Measurements from ENCODE around the gene SNPH. TPM values are rescaled to one million over a fixed set of nuclear protein-coding genes. Genes with fewer than 3 reads are reported as not detected.

The SNPH gene
- total and polyA plus RNA-seq, 4 donors: 0.04 to 0.50 (median 0.21) TPM

DNA sequence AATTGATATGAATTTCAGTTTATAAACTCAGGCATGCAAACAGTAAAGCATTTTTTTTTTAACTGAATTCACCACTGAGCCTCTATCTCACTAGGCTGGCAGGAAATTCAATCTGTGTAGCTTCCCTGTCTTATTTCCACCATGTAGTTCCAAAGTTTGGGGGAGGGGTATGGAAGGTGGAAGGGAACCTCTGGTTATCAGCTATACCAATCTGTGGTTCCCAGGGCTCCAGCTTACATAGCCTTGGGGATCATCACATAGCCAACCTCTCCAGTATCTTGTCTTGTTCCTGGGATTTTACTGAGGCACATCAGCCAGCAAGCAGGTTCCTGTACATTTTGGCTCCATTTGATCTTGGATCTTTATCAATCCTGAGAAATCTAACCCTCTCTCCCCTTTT lies 24.6 kb upstream of the SNPH start:
- H3K27ac ChIP-seq (ENCODE audit: low read depth in 1 of 2, low read length in 2 of 2): no peak overlapping the region
- peaks cover 0 to 2% (median 0%) of the 10 kb centered on the region in 4 donors for H3K27me3 ChIP-seq (ENCODE audit: control insufficient read depth in 4 of 4, insufficient read depth in 4 of 4, low read length in 3 of 4)
- H3K4me3 ChIP-seq (ENCODE audit: low read depth in 1 of 3, low read length in 3 of 3): no peak overlapping the region
- no peak overlapping the region for H3K9ac ChIP-seq (ENCODE audit: low read depth in 1 of 2, low read length in 2 of 2)
- no peaks in the 10 kb centered on the region for H3K9me3 ChIP-seq (ENCODE audit: control insufficient read depth in 4 of 4, low read length in 3 of 4)
- no peaks in the 10 kb centered on the region for H3K4me1 ChIP-seq (ENCODE audit: control insufficient read depth in 4 of 4, insufficient read depth in 4 of 4, low read length in 3 of 4)
- no peak for TF ChIP-seq TAF1 (conservative IDR thresholded peaks at IDR 0.05)
- no peak for DNase-seq (ENCODE audit: low spot score)
- H3K36me3 ChIP-seq (ENCODE audit: control insufficient read depth in 4 of 4, insufficient read depth in 3 of 4, low read depth in 1 of 4, low read length in 3 of 4): no peaks in the 10 kb centered on the region

DNA sequence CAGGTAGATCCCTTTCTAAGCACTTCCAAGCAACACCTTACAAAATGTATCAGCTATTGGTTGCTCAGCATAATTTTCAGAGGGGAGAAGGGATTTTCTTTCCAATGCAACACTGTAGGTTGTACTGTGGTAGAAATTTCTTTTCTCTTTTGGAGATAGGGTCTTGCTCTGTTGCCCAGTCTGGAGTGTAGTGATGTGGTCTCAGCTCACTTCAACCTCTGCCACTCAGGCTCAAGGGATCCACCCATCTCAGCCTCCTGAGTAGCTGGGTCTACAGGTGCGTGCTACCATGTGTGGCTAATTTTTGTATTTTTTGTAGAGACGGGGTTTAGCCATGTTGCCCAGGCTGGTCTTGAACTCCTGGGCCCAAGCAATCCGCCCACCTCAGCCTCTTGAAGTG lies 24.0 kb upstream of the SNPH start:
- WGBS: 83% methylated on average over 3 of the region's 3 CpGs
- no peak for TF ChIP-seq NR2F2 (IDR thresholded peaks at IDR 0.05)
- no peak overlapping the region for H3K9ac ChIP-seq (ENCODE audit: low read depth in 1 of 2, low read length in 2 of 2)

DNA sequence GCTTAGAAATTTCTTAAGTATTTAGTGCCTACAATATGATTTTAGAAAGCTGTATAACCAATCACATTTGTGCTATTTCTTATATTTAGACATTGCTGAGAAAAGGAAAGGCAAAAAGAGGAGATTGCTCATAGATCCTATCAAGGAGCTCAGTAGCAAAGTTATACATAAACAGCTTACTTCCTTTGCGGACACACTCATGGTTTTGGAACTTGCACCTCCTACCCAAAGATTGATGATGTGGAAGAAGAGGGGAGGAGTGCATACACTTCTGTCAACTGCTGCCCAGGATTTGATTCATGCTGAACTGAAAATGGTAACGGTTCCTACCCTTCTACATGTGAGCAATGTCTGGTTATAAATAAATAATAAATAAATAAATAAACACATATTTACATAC lies 23.6 kb upstream of the SNPH start:
- H3K4me1 ChIP-seq (ENCODE audit: control insufficient read depth in 4 of 4, insufficient read depth in 4 of 4, low read length in 3 of 4): no peaks in the 10 kb centered on the region
- H3K27ac ChIP-seq (ENCODE audit: low read depth in 1 of 2, low read length in 2 of 2): no peak overlapping the region
- H3K9ac ChIP-seq (ENCODE audit: low read depth in 1 of 2, low read length in 2 of 2): no peak overlapping the region
- no peaks in the 10 kb centered on the region for H3K9me3 ChIP-seq (ENCODE audit: control insufficient read depth in 4 of 4, low read length in 3 of 4)
- H3K4me3 ChIP-seq (ENCODE audit: low read depth in 1 of 3, low read length in 3 of 3): no peak overlapping the region
- no peak for DNase-seq (ENCODE audit: low spot score)
- peaks cover 0 to 2% (median 0%) of the 10 kb centered on the region in 4 donors for H3K27me3 ChIP-seq (ENCODE audit: control insufficient read depth in 4 of 4, insufficient read depth in 4 of 4, low read length in 3 of 4)
- H3K36me3 ChIP-seq (ENCODE audit: control insufficient read depth in 4 of 4, insufficient read depth in 3 of 4, low read depth in 1 of 4, low read length in 3 of 4): no peaks in the 10 kb centered on the region
- WGBS: 55% methylated on average over 2 of the region's 2 CpGs
- TF ChIP-seq JUND (IDR thresholded peaks at IDR 0.05) (no peak), HNF4G (IDR thresholded peaks at IDR 0.05) (no peak), NR2F2 (IDR thresholded peaks at IDR 0.05) (no peak), FOXA1 (IDR thresholded peaks at IDR 0.05) (no peak), FOXA2 (IDR thresholded peaks at IDR 0.05) (no peak), EGR1 (IDR thresholded peaks at IDR 0.05; ENCODE audit: low read depth in 2 of 2) (no peak), RXRA (IDR thresholded peaks at IDR 0.05) (no peak), GABPA (IDR thresholded peaks at IDR 0.05 in 1 of 2, conservative IDR thresholded peaks at IDR 0.05 in 1 of 2) (no peak), YY1 (IDR thresholded peaks at IDR 0.05) (no peak), SP1 (IDR thresholded peaks at IDR 0.05) (no peak), RAD21 (IDR thresholded peaks at IDR 0.05) (no peak), TAF1 (conservative IDR thresholded peaks at IDR 0.05) (no peak), HNF4A (conservative IDR thresholded peaks at IDR 0.05) (no peak)
- TF ChIP-seq, protein P1, sequence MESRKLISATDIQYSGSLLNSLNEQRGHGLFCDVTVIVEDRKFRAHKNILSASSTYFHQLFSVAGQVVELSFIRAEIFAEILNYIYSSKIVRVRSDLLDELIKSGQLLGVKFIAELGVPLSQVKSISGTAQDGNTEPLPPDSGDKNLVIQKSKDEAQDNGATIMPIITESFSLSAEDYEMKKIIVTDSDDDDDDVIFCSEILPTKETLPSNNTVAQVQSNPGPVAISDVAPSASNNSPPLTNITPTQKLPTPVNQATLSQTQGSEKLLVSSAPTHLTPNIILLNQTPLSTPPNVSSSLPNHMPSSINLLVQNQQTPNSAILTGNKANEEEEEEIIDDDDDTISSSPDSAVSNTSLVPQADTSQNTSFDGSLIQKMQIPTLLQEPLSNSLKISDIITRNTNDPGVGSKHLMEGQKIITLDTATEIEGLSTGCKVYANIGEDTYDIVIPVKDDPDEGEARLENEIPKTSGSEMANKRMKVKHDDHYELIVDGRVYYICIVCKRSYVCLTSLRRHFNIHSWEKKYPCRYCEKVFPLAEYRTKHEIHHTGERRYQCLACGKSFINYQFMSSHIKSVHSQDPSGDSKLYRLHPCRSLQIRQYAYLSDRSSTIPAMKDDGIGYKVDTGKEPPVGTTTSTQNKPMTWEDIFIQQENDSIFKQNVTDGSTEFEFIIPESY (IDR thresholded peaks at IDR 0.05): no peak
- TF ChIP-seq, protein P2, sequence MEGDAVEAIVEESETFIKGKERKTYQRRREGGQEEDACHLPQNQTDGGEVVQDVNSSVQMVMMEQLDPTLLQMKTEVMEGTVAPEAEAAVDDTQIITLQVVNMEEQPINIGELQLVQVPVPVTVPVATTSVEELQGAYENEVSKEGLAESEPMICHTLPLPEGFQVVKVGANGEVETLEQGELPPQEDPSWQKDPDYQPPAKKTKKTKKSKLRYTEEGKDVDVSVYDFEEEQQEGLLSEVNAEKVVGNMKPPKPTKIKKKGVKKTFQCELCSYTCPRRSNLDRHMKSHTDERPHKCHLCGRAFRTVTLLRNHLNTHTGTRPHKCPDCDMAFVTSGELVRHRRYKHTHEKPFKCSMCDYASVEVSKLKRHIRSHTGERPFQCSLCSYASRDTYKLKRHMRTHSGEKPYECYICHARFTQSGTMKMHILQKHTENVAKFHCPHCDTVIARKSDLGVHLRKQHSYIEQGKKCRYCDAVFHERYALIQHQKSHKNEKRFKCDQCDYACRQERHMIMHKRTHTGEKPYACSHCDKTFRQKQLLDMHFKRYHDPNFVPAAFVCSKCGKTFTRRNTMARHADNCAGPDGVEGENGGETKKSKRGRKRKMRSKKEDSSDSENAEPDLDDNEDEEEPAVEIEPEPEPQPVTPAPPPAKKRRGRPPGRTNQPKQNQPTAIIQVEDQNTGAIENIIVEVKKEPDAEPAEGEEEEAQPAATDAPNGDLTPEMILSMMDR (IDR thresholded peaks at IDR 0.05; ENCODE audit: low read depth, low read length, missing input control): no peak
- TF ChIP-seq, protein P3, sequence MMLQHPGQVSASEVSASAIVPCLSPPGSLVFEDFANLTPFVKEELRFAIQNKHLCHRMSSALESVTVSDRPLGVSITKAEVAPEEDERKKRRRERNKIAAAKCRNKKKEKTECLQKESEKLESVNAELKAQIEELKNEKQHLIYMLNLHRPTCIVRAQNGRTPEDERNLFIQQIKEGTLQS (IDR thresholded peaks at IDR 0.05): no peak
- TF ChIP-seq, protein P4, sequence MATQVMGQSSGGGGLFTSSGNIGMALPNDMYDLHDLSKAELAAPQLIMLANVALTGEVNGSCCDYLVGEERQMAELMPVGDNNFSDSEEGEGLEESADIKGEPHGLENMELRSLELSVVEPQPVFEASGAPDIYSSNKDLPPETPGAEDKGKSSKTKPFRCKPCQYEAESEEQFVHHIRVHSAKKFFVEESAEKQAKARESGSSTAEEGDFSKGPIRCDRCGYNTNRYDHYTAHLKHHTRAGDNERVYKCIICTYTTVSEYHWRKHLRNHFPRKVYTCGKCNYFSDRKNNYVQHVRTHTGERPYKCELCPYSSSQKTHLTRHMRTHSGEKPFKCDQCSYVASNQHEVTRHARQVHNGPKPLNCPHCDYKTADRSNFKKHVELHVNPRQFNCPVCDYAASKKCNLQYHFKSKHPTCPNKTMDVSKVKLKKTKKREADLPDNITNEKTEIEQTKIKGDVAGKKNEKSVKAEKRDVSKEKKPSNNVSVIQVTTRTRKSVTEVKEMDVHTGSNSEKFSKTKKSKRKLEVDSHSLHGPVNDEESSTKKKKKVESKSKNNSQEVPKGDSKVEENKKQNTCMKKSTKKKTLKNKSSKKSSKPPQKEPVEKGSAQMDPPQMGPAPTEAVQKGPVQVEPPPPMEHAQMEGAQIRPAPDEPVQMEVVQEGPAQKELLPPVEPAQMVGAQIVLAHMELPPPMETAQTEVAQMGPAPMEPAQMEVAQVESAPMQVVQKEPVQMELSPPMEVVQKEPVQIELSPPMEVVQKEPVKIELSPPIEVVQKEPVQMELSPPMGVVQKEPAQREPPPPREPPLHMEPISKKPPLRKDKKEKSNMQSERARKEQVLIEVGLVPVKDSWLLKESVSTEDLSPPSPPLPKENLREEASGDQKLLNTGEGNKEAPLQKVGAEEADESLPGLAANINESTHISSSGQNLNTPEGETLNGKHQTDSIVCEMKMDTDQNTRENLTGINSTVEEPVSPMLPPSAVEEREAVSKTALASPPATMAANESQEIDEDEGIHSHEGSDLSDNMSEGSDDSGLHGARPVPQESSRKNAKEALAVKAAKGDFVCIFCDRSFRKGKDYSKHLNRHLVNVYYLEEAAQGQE (IDR thresholded peaks at IDR 0.05): no peak
- TF ChIP-seq, protein P5, sequence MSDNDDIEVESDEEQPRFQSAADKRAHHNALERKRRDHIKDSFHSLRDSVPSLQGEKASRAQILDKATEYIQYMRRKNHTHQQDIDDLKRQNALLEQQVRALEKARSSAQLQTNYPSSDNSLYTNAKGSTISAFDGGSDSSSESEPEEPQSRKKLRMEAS (IDR thresholded peaks at IDR 0.05): no peak

More for the DNA sequence above, 24.0 kb upstream of the SNPH start:
- H3K9me3 ChIP-seq (ENCODE audit: control insufficient read depth in 4 of 4, low read length in 3 of 4): no peaks in the 10 kb centered on the region
- H3K4me3 ChIP-seq (ENCODE audit: low read depth in 1 of 3, low read length in 3 of 3): no peak overlapping the region
- no peak for DNase-seq (ENCODE audit: low spot score)
- no peaks in the 10 kb centered on the region for H3K36me3 ChIP-seq (ENCODE audit: control insufficient read depth in 4 of 4, insufficient read depth in 3 of 4, low read depth in 1 of 4, low read length in 3 of 4)
- H3K4me1 ChIP-seq (ENCODE audit: control insufficient read depth in 4 of 4, insufficient read depth in 4 of 4, low read length in 3 of 4): no peaks in the 10 kb centered on the region
- no peak overlapping the region for H3K27ac ChIP-seq (ENCODE audit: low read depth in 1 of 2, low read length in 2 of 2)
- H3K27me3 ChIP-seq (ENCODE audit: control insufficient read depth in 4 of 4, insufficient read depth in 4 of 4, low read length in 3 of 4): peaks cover 0 to 2% (median 0%) of the 10 kb centered on the region in 4 donors

Data from liver (tissue), 9 donors.